Gastrocnemius medialis (tissue), 4 donors: ENCODE results near the gene CRYL1.

Source experiments
- POLR2A ChIP-seq, 2 donors: fragments of 450-650 bp; IDR thresholded peaks; one replicate each; pipeline ENCODE4 v1.6.1; 2017; ENCODE audit warnings: antibody characterized with exemption in 2 of 2, mild to moderate bottlenecking in 2 of 2, moderate library complexity in 2 of 2
- TF ChIP-seq, protein P1 (sequence below), 5 experiments: fragments of 450-650 bp in 3 of 5; fragments of 200-600 bp in 2 of 5; sonication (generic) in 2 of 5; IDR thresholded peaks in 4 of 5; conservative IDR thresholded peaks in 1 of 5; 1 replicate in 4 of 5; 2 replicates in 1 of 5; pipeline ENCODE4 v1.5.1; 2016 to 2019; ENCODE audit warnings: antibody characterized with exemption in 5 of 5, mild to moderate bottlenecking in 3 of 5, moderate library complexity in 3 of 5

DNA sequence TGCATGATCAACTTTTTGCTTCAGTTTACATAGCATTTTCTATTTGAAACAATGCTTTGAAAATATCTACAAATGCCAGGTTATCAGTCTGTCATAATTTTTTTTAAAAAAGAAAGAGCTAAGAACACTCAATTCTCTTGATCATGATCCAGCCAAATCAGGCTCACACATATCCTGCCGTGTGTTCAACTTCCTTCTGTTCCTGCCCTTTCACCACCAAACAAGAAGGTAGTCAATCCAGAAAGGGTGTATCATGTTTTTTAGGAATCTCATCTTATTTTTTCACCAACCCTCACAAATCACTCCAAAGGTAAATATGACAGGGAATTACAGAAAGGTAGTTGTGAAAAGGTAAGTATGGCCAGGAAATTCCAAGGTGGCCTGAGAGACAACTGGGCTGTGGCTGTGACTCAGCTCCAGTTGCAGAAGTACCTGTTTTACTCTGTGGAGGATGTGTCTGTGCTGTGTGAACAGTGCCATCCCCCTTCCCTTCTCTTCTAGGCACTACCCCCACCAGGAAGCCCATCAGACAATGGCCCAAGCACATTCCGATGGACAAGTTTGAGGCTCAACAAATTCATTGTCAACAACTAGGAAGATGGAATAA lies 154.7 kb downstream of the CRYL1 start:
- no peak for TF ChIP-seq POLR2A (IDR thresholded peaks at IDR 0.05)
- TF ChIP-seq, protein P1, sequence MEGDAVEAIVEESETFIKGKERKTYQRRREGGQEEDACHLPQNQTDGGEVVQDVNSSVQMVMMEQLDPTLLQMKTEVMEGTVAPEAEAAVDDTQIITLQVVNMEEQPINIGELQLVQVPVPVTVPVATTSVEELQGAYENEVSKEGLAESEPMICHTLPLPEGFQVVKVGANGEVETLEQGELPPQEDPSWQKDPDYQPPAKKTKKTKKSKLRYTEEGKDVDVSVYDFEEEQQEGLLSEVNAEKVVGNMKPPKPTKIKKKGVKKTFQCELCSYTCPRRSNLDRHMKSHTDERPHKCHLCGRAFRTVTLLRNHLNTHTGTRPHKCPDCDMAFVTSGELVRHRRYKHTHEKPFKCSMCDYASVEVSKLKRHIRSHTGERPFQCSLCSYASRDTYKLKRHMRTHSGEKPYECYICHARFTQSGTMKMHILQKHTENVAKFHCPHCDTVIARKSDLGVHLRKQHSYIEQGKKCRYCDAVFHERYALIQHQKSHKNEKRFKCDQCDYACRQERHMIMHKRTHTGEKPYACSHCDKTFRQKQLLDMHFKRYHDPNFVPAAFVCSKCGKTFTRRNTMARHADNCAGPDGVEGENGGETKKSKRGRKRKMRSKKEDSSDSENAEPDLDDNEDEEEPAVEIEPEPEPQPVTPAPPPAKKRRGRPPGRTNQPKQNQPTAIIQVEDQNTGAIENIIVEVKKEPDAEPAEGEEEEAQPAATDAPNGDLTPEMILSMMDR (IDR thresholded peaks at IDR 0.05 in 4 of 5, conservative IDR thresholded peaks at IDR 0.05 in 1 of 5), result no peak
